ENCODE measurements around the gene NFASC. TPM values are rescaled to one million over a fixed set of nuclear protein-coding genes. Genes with fewer than 3 reads are reported as not detected.

The NFASC gene
- total RNA-seq, 4 donors from 2014 or later: 10.3 to 18.4 (median 10.9) TPM

DNA sequence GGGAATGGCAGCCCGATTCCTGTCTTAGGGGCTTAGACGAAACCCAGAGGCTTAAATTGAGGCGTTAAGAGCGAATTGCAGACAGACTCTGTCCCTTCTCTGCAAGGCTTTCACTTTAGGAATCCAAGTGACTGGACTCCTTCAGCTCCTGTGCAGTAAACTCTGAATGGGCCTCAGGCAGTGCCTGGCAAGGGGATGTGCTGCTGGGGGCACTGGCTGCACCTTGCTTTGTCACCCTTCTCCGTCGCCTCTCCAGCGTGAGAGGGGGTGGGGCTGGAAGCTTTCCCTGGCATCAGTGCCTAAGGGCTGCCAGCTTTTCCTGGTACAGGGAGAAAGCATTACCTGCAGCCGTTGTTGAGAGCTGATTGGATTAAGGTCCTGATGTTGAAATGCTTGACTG is 39.9 kb upstream of the NFASC start:
- DNase-seq (ENCODE audit: low spot score): no peak
- no peak for TF ChIP-seq CTCF (IDR thresholded peaks at IDR 0.05)
- no peak for ATAC-seq (ENCODE audit: low FRiP score)

DNA sequence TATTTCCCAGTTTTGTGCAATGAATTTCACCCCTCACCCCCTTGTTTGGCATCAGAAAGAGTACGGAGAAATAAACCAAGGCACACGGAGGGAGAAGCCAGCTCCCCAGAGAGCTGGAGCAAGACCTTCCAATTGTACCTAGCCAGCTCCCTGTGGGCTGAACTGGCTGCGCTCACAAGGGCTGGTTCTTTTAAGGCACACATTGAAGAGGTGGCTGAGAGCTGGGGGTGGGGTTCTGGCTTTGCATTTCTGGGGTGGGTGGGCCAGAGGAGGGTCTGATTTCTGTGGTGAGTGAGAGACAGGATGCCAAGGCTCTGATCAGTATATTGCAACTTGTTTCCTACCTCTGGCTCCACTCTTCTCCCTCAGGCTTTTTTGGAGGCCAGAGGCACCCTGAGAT is 39.5 kb upstream of the NFASC start:
- ATAC-seq (ENCODE audit: low FRiP score) (no peak), DNase-seq (ENCODE audit: low spot score) (no peak)
- TF ChIP-seq CTCF (IDR thresholded peaks at IDR 0.05): no peak

DNA sequence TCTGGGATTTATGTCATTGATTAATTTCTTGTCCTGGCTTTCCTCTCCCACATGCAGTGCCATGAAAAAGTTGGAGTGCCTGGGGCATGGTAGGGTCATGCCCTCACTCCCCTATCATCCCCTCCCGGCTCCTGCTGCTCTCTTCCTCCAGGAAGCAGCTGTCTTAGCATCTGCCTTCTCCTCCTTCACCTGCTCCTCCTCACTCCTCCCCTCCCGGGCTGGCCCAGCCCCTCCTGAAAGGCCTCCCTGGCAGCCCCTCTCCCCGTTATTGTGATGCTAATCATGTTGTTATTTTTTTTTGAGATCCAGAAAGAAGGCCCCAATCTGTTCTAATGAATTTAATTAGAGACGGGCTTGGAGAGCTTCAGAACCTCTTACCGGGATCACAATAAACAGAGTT is 36.3 kb upstream of the NFASC start:
- no peak for ATAC-seq (ENCODE audit: low FRiP score)
- DNase-seq (ENCODE audit: low spot score): no peak
- TF ChIP-seq CTCF (IDR thresholded peaks at IDR 0.05): no peak

DNA sequence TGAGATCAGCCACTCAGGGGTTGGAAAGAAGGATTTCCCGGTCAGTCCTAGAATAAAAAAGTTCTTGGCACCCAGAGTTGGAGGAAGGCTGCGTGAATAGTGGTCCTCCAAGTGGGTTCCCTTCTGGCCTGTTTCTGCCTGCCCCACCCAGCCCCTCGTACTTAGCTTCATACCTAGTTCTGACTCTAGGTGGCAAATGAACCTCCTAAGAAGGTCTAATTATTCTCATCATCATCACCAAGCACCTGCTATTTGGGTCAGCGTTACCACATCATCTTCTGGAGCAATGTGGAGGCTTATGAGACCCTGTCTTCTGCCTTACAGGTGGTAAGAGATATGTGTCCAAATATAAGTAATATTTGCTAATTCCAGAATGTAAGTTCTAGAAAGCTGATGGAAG is 35.9 kb upstream of the NFASC start:
- no peak for TF ChIP-seq CTCF (IDR thresholded peaks at IDR 0.05)
- no peak for ATAC-seq (ENCODE audit: low FRiP score)
- no peak for DNase-seq (ENCODE audit: low spot score)

DNA sequence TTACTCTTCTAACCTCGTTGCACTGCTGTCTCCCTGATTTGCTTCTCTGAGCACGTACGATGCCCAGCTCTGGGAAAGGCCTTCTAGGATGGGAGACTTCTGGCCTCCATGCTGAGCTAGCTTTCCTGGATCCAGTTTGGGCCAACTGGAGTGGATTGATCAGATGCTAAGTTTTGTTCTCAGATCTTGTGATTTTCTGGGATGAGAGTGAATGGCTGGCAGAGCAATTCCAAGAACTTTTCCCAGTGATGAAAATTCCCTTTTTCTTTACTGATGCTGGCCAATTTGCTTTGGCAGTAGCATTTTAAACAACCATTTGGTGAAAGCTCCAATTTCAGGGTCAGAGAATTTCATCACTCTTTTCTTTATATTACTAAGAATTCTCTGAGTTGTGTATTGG is 34.9 kb upstream of the NFASC start:
- no peak for TF ChIP-seq CTCF (IDR thresholded peaks at IDR 0.05)
- no peak for DNase-seq (ENCODE audit: low spot score)
- no peak for ATAC-seq (ENCODE audit: low FRiP score)

DNA sequence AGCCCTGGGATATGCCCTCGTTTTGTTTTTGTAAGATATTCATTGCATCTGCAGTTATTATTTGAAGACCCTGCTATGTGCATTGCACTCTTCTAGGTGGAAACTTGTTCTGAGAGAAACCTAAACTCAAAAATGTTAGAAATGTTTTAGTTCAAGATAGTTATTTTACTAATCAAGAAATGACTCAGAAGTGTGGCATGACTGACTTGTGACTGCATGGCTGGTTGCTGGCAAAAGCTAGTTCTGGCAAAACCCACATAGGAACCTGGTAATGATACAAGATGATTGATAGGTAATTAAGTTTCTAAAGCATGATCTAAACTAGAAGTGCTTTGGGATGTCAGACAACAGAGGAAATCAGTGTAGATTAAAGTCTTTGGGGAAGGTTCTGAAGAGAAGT is 33.8 kb upstream of the NFASC start:
- no peak for TF ChIP-seq CTCF (IDR thresholded peaks at IDR 0.05)
- no peak for ATAC-seq (ENCODE audit: low FRiP score)

GRCh38 chr1:204837440-204838084 is 33.1 kb upstream of the NFASC start:
- TF ChIP-seq CTCF (IDR thresholded peaks at IDR 0.05): no peak
- DNase-seq (ENCODE audit: low spot score) (no peak), ATAC-seq (ENCODE audit: low FRiP score) (no peak)

More for the DNA sequence above, 33.8 kb upstream of the NFASC start:
- DNase-seq (ENCODE audit: low spot score): no peak
